Uterus (tissue), 4 donors: Measurements from ENCODE around the gene UBE2Q2. TPM values are rescaled to one million over a fixed set of nuclear protein-coding genes. Genes with fewer than 3 reads are reported as not detected.
"Not testable (repeated sequence)": the region's sequence is repeated elsewhere in the genome, so short reads cannot be mapped to it uniquely, and the experiment has no call there.

ENCODE experiments used
- DNase-seq, 2 donors: peaks; one replicate each; pipeline ENCODE4 v3.0.0-alpha.2; 2019 to 2020
- H3K27ac ChIP-seq, 2 donors: fragments of 200-600 bp; sonication (generic); 1 replicate in 1 of 2; 2 replicates in 1 of 2; pipeline ENCODE4 v1.5.1; 2016 to 2018
- H3K27me3 ChIP-seq, 2 donors: fragments of 200-600 bp; sonication (generic); one replicate each; pipeline ENCODE4 v1.5.1; 2018 to 2019; ENCODE audit warnings: control low read depth in 1 of 2
- H3K36me3 ChIP-seq, 2 donors: fragments of 200-600 bp; sonication (generic); one replicate each; pipeline ENCODE4 v1.5.1; 2019; ENCODE audit warnings: control low read depth in 1 of 2
- H3K4me1 ChIP-seq, 2 donors: fragments of 200-600 bp; sonication (generic); one replicate each; pipeline ENCODE4 v1.5.1; 2018 to 2019; ENCODE audit warnings: control low read depth in 1 of 2
- H3K4me3 ChIP-seq, 2 donors: fragments of 200-600 bp; sonication (generic); 1 replicate in 1 of 2; 2 replicates in 1 of 2; pipeline ENCODE4 v1.5.1; 2018 to 2019; ENCODE audit warnings: mild to moderate bottlenecking in 1 of 2
- H3K9me3 ChIP-seq, 2 donors: fragments of 200-600 bp; sonication (generic); one replicate each; pipeline ENCODE4 v1.5.1; 2019; ENCODE audit warnings: control low read depth in 1 of 2
- POLR2A ChIP-seq, 2 donors: fragments of 450-650 bp; IDR thresholded peaks; one replicate each; pipeline ENCODE4 v1.6.1; 2016; ENCODE audit warnings: antibody characterized with exemption in 2 of 2, mild to moderate bottlenecking in 1 of 2, moderate library complexity in 1 of 2
- intact Hi-C: fragments of 100-400 bp; cut with DNase I; formaldehyde crosslinking; loops from one replicate; pipeline ENCODE4 v1.15.1; 2023; ENCODE audit warnings: low total_unique reads
- total RNA-seq, 4 donors: library from RNA; depleted of rRNA in 3 of 4; stranded (reverse); fragments of >200 nt in 3 of 4; gene quantifications; one replicate each; pipeline versions ENCODE4 v1.1.0 to v1.2.4, GENCODE V29; 2014 to 2023
- TF ChIP-seq, protein P1 (sequence below), 4 experiments: fragments of 200-600 bp in 2 of 4; fragments of 450-650 bp in 2 of 4; sonication (generic) in 2 of 4; IDR thresholded peaks; one replicate each; pipeline ENCODE4 v1.5.1; 2016 to 2019; ENCODE audit warnings: antibody characterized with exemption in 4 of 4, mild to moderate bottlenecking in 2 of 4, moderate library complexity in 1 of 4
- donor health status: DM: yes; HTN: yes; CAD: no.

The UBE2Q2 gene
- total RNA-seq, 4 donors from 2014 or later: 36.6 to 71.7 (median 57.9) TPM

DNA sequence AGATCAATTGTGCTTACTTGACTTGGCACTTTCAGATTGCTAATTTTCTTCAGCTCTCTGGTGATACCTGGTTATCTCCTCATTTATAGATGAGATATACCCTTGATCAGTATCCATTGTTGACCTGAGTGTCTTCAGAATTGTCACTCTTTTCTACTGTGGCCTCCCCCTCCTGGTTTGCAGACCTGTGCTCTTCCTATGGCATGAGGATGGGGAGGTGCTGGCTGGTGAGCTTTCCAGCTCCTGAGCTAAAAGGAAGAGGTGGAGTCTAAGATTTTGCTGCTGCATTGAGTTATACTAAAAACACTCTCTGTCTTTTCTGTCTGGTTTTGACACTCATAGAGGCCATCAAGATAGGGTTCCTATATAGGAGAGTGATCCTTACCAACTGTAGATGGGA, 23.7 kb downstream of the UBE2Q2 start:
- no peaks in the 10 kb centered on the region for H3K4me1 ChIP-seq
- no peaks in the 10 kb centered on the region for H3K36me3 ChIP-seq
- no peaks in the 10 kb centered on the region for H3K9me3 ChIP-seq
- TF ChIP-seq, protein P1, sequence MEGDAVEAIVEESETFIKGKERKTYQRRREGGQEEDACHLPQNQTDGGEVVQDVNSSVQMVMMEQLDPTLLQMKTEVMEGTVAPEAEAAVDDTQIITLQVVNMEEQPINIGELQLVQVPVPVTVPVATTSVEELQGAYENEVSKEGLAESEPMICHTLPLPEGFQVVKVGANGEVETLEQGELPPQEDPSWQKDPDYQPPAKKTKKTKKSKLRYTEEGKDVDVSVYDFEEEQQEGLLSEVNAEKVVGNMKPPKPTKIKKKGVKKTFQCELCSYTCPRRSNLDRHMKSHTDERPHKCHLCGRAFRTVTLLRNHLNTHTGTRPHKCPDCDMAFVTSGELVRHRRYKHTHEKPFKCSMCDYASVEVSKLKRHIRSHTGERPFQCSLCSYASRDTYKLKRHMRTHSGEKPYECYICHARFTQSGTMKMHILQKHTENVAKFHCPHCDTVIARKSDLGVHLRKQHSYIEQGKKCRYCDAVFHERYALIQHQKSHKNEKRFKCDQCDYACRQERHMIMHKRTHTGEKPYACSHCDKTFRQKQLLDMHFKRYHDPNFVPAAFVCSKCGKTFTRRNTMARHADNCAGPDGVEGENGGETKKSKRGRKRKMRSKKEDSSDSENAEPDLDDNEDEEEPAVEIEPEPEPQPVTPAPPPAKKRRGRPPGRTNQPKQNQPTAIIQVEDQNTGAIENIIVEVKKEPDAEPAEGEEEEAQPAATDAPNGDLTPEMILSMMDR (IDR thresholded peaks at IDR 0.05): no peak
- no peak for TF ChIP-seq POLR2A (IDR thresholded peaks at IDR 0.05)
- H3K27ac ChIP-seq: no peak overlapping the region
- DNase-seq: no peak
- H3K4me3 ChIP-seq: no peak overlapping the region
- no peaks in the 10 kb centered on the region for H3K27me3 ChIP-seq
- intact Hi-C loops: no loop called here

DNA sequence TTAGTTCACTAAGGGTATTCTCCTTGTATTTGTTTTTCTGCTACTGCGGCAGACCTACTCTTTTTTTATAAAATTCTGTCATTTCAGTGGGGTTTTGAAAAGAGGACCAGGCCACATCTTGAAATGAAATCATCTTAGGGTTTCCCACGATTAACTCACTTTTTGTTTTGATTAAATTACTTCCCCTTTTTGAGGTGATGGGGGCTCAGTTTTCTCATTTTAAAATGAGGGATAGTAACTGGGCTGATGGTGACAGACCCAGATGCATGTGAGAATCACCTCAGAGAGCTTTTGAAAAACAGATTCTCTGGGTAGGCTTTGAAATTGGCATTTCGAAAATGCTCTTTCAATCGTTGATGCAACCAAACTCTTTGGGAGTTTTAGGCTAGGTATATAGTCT, 24.2 kb downstream of the UBE2Q2 start:
- no peak overlapping the region for H3K27ac ChIP-seq
- intact Hi-C loops: no loop called here
- no peak for DNase-seq
- no peaks in the 10 kb centered on the region for H3K27me3 ChIP-seq
- TF ChIP-seq, protein P1 (IDR thresholded peaks at IDR 0.05): no peak
- no peak for TF ChIP-seq POLR2A (IDR thresholded peaks at IDR 0.05)
- no peak overlapping the region for H3K4me3 ChIP-seq
- H3K9me3 ChIP-seq: no peaks in the 10 kb centered on the region
- no peaks in the 10 kb centered on the region for H3K4me1 ChIP-seq
- no peaks in the 10 kb centered on the region for H3K36me3 ChIP-seq

DNA sequence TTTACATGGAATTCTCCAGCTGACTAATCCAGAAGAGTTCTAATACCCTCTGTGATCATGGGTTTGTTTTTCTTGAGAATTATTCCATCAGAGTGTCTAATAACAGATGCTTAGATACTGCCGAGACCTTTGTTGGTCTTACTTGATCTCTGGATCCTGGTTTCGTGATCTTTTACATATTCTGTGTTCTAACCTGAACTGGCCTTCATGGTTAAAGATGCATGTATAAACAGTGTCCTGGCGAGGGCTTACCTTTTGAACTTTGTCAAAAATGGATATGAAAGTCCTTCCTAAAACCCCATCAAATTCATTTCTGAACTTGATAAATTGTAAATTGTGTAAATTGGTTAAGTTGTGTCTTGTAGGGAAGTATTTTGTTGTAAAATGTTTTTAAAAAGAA, 24.8 kb downstream of the UBE2Q2 start:
- no peak overlapping the region for H3K4me3 ChIP-seq
- H3K27ac ChIP-seq: no peak overlapping the region
- no peaks in the 10 kb centered on the region for H3K9me3 ChIP-seq
- H3K4me1 ChIP-seq: no peaks in the 10 kb centered on the region
- no peak for DNase-seq
- H3K36me3 ChIP-seq: no peaks in the 10 kb centered on the region
- intact Hi-C loops: no loop called here
- TF ChIP-seq, protein P1 (IDR thresholded peaks at IDR 0.05): no peak
- no peaks in the 10 kb centered on the region for H3K27me3 ChIP-seq

DNA sequence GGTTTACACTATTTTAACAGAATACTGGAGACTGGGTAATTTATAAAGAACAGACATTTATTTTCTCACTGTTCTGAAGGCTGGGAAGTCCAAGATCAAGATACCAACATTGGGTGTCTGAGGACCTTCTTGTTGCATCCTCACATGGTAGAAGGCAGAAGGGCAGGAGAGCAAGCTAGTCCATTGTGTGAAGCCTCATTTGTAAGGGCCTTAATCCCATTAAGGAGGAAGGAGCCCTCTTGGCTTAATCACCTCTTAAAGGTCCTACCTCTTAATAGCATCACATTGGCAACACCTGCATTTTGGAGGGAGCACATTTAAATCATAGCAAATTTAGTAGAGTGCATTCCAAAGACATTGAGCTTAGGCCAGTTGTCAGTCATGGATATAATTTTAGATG, 26.2 kb downstream of the UBE2Q2 start:
- no peaks in the 10 kb centered on the region for H3K9me3 ChIP-seq
- no peak overlapping the region for H3K4me3 ChIP-seq
- no peaks in the 10 kb centered on the region for H3K27me3 ChIP-seq
- DNase-seq: no peak
- no peaks in the 10 kb centered on the region for H3K36me3 ChIP-seq
- H3K4me1 ChIP-seq: no peaks in the 10 kb centered on the region
- intact Hi-C loops: no loop called here
- no peak overlapping the region for H3K27ac ChIP-seq
- TF ChIP-seq, protein P1 (IDR thresholded peaks at IDR 0.05): no peak
- no peak for TF ChIP-seq POLR2A (IDR thresholded peaks at IDR 0.05)

DNA sequence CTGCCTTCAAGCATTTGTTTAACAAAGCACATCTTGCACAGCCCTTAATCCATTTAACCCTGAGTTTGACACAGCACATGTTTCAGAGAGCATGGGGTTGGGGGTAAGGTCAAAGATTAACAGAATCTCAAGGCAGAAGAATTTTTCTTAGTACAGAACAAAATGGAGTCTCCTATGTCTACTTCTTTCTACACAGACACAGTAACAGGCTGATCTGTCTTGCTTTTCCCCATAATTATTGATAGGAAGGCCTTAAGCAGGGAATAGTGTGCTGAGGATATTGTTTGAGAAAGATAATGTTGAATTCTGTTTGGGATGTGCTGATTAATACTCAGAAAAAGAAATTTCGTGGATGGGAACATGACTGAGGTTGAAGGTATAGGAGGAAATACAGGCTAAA, 28.3 kb downstream of the UBE2Q2 start:
- H3K27ac ChIP-seq, H3K36me3 ChIP-seq, DNase-seq, H3K4me1 ChIP-seq, intact Hi-C loops, H3K9me3 ChIP-seq, H3K27me3 ChIP-seq, H3K4me3 ChIP-seq: not testable (repeated sequence)

DNA sequence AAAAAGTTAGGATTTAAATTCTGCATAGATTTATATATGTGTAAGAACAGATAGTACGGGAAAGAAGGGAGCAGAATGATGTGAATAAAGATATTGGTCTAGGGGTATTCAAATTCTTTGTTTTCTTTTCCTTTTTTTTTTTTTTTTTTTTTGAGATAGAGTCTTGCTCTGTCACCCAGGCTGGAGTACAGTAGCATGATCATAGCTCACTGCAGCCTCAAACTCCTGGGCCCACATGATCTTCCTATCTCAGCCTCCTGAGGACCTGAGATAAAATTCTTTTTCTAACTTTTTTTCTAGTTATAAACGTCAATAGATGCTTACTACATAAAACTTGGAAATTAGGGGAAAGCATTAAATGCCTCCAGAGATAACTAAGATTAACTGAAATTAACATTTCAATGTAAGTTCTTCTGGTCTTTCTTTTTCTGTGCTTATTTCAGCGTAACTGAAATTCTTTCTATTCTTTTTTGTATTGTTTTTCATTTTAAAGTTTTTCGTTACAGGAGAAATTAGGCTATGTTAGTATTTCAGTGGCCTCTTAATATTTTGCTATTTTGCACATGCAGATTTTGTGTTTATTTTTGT, 29.2 kb downstream of the UBE2Q2 start:
- no peaks in the 10 kb centered on the region for H3K27me3 ChIP-seq
- no peak overlapping the region for H3K27ac ChIP-seq
- DNase-seq: no peak
- intact Hi-C loops: no loop called here
- TF ChIP-seq POLR2A (IDR thresholded peaks at IDR 0.05): no peak
- TF ChIP-seq, protein P1 (IDR thresholded peaks at IDR 0.05): no peak
- H3K9me3 ChIP-seq: no peaks in the 10 kb centered on the region
- no peak overlapping the region for H3K4me3 ChIP-seq
- no peaks in the 10 kb centered on the region for H3K4me1 ChIP-seq
- H3K36me3 ChIP-seq: no peaks in the 10 kb centered on the region
